Stimulated activated CD8-positive, alpha-beta memory T cell treated with anti-CD3 and anti-CD28 coated beads, Interleukin-15, amount 100 ng/mL, for 1 hour (primary cell): ENCODE data around the gene ATP8A2.

Experiments used
- DNase-seq: peaks from one replicate; pipeline ENCODE4 v3.0.0-alpha.2; 2020; ENCODE audit warnings: low read depth

Gene ATP8A2

DNA sequence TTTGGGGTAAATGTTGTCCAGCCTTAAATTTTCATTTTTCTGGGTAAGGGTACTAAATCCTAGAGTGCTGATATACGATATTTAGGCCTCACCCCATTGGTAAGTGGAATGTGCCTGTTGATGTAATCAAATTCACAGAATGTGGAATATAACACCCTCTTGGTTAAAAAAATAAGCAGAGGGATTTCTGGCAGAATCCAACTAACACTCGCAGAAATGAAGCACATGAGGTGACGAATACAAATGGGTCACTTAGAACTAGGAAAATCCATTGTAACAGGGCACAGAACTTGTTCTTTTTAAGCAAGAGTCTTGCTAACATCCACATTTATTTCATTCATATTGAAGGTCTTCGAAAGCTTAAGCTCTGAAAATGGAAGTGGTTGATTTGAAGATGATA lies 359.8 kb downstream of the ATP8A2 start:
- no peak for DNase-seq

GRCh38 chr13:25732111-25732865 lies 360.5 kb downstream of the ATP8A2 start:
- DNase-seq: no peak

DNA sequence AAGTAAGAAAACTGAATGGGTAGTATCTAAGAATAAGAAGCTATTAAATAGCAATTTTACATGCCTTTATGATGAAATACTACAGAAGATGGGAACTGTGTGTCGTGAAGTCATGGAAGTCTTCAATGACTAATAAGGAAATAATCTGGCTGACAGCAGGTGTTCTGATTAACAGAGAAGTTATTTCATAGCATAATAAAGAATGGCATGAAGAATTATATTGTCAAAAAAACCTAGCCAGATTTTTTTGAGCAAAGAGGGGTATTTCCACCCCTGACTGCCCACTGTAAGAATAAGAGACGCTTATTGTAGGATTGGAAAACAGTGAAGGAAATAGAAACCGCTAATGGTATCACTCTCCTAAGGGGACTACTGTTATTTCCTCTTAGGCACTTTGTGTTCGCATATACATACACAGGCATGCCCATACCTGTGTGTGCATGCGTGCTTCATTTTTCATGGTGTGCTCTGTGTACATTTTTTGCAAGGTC lies 361.3 kb downstream of the ATP8A2 start:
- DNase-seq: no peak

GRCh38 chr13:25733696-25734435 lies 362.1 kb downstream of the ATP8A2 start:
- no peak for DNase-seq

DNA sequence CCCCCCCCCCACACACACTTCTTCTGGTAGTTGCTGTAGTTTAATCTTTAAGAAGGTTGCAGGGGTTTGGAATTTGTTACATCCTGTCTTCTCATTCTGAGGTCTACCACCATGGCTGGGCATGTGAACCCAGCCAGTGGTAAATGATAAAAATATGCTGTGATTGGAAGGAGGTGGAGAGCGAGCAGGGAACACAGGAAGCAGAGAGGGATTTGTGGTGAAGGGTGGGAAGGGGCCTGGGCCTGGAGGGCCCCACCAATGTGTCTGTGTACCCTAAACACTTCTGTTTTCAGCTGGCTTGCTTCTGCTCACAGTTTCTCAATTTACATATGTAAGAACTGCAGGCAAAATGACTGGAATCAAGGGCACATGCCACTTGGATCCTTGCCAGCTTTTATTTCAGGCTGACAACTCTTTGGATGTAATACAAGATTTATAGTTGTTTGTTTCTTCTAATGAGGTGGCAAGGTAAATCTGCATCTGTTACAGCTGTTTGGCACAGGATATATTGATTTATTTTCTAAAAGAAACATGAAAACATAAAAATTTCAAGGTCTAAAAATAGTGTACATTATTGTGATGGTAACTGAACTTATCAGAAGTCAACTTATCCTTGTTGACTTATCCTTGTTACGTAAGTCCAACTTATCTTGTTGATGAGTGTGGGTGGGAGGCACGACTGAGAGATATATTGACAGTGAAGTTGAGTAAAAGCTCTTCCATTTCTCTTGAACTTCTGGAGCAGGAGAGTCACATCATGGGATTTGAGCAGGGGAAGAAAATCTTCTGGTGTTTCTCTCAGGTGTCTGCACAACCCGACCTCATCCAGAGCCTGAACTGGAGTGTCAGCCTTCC lies 366.8 kb downstream of the ATP8A2 start:
- no peak for DNase-seq

DNA sequence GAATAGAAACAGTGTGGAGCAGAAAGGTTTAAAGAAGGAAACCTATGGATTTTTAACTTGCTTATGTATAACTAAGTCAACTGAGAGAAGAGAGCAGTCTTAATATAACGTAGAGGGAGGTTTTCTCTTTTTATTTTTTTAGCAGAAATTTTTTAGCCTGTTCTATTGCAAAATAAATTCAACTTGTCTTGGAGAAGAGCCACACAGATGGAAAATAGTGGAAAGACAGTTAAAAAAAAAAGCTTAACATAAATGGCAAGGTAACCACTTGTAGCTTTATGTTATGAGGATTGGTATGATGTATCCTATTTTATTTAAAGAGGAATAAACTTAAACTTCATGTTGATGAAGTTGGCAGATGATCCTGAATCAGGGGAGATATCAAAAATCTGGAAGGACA lies 367.6 kb downstream of the ATP8A2 start:
- DNase-seq: no peak

DNA sequence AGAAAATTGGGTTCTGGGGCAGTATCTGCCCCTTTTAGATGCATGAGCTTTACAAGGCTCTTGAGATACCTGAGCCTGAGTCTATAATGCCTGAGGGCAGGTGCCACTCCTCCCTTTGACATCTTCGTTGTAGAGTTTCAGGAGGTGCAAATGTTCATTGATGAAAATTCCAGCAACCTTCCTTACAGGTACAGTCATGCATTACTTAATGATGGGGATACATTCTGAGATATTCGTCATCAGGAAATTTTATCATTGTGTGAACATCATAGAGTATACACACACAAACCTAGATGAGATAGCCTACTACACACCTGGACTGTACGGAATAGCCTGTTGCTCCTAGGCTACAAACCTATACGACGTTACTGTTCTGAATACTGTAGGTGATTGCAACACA lies 370.0 kb downstream of the ATP8A2 start:
- DNase-seq: no peak

- DNase-seq: no peak
These were observed 370.4 kb downstream of the ATP8A2 start for GRCh38 chr13:25742220-25742619.

DNA sequence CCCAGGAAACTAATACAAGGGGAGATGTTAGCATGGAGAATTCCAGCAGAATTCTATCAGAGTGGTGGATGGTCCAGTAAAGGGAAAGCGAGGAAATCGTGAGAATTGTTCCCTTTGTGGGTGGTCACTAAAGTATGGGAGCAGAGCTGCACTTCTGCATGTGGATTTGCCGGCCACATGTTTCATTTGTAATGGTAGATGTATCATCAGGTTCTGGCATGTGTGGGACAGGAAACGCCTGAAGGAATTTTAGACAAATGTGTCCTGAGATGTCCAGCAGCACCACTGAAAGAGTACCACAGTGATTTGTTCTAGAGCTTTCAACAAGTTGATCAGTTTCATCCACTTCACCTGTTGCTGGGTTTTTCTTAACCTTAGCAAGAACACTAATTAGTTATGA lies 371.6 kb downstream of the ATP8A2 start:
- DNase-seq: no peak

DNA sequence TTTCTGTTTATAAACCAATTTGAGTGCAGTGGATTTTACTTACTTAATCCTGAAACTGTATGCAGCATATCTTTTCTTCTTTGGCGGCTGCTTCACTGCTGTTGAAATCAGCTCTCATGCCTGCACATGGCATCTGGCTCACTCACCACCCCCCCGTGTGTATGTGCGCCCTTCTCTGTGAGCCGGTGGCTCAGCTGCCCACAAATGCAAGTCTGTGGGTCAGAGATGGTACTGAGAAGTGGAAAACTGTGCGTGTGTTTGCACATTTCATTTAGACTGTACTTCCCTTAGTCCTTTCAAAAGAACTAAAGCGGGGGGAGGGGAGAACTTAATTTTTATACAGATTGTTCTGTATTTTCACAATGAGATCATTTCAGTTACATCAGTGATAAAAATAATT lies 372.4 kb downstream of the ATP8A2 start:
- DNase-seq: no peak

DNA sequence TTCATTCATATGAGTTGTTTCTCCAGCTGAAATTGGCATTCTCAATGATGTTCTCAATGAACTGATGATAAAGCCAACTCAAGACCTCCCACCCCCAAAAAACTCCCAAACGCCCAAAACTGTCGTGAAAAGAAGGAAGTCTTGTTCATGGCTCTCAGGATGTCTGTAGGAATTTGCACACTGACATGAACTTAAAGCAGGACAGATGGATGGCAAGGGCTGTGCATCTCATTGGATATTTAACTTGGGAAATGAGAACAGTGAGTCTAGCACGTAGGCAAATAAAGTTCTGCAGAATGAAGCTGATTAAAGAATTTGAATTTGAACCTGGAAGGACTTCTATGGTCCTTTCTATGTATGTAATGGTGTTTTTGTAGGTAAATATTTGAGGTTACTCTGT lies 374.4 kb downstream of the ATP8A2 start:
- DNase-seq: no peak

- no peak for DNase-seq
These were observed 381.3 kb downstream of the ATP8A2 start for GRCh38 chr13:25752957-25753551.

DNA sequence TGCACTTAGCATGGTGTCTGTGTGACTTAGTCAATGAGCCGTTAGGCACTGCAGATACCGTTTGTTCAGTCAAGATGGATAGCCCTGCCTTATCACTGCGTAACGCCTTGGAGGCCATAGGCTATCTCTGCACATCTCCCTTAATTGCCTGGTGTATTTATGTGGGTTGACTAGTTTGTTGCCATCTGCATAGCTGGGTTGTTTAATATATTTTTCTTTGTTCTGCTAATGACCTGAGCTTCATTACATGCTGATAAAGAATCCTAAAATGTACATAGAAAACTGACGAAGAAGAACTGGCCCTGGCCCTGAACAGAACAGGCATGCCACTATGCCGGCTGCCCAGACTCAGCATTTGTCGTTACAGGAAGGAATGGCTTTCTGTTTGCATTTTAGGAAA lies 382.2 kb downstream of the ATP8A2 start:
- no peak for DNase-seq

DNA sequence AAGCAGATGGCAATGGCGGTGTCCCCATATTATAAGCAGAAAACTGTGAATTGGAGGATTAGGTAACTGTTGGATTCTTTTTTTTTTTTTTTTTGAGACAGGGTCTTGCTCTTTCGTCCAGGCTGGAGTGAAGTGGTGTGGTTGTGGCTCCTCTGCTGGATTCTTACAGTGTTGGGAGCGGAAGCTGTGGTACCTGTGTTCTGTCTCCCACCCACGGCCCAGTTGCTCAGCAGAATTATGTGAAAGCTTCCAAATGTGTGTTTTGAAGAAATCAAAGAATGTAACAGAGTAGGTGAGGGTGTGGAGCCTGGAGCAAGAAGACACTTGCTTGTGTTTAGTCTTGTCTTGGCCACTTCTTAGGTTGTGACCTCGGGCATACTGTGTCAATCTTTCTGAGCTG lies 384.5 kb downstream of the ATP8A2 start:
- no peak for DNase-seq

DNA sequence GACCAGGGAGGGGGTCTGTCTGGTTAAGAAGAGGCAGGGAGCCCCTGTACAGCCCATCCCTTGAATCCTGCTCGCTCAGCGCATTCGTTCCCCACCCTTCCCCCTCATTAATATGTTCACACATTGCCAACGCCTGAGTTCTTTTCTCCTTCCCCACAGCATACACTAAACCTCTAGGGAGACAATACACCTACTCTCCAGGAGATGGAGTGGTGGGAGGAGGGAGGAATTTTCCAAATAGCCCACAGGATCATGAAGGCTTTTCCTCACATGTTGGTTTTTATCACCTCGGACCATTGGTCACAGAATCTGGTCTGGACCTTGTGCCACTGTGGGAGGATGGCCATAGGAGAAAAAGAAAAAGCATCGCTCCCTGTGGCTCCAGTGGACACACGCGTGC lies 385.1 kb downstream of the ATP8A2 start:
- DNase-seq: no peak

GRCh38 chr13:25761041-25761440 lies 389.3 kb downstream of the ATP8A2 start:
- DNase-seq: no peak

- no peak for DNase-seq
These were observed 390.5 kb downstream of the ATP8A2 start for GRCh38 chr13:25762281-25762680.

- no peak for DNase-seq
These were observed 391.1 kb downstream of the ATP8A2 start for GRCh38 chr13:25762795-25763377.

DNA sequence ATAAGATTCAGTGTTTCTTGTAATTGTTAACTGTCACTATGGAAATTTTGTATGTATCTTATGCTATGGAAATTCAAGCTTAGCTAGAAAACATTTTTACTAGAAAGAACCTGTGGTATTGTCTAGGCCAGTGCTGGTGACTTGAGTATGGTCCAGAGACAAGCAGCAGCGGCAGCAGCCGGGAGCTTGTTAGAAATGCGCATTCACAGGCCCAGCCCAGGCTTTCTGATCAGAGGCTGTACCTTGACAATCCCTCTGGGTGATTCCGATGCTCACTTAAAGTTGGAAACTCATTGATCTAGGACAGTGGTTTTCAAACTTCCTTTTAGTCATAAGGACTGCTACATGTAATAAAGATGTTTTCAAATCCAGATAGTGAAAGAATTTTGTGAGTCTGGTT lies 392.6 kb downstream of the ATP8A2 start:
- DNase-seq: no peak

DNA sequence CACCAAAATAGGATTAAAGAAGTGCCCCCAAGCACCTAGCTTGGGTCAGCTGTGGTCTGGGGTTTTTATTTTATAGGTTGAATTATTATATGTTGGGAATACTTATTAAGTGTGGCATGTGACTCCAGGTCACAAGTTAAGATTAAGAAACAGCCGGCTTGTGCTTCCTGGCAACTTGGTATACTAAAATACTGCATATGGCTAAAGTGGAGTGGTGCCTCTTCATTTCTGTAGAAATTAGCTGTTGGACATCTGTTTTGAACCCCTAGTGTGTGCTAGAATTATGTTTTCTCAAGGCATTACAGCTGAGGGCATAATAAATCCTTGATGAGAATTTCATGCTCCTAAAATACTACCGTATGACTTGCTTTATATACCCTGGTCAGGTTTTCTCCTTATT lies 393.5 kb downstream of the ATP8A2 start:
- no peak for DNase-seq

GRCh38 chr13:25766576-25766975 lies 394.8 kb downstream of the ATP8A2 start:
- no peak for DNase-seq

- DNase-seq: no peak
These were observed 395.2 kb downstream of the ATP8A2 start for GRCh38 chr13:25766991-25767390.
